ENCODE results near the gene ABCA7. TPM values are rescaled to one million over a fixed set of nuclear protein-coding genes. Genes with fewer than 3 reads are reported as not detected.

ABCA7 gene
- total and polyA plus RNA-seq, 2 of the 13 experiments (the other 11 are each of a cell fraction or from before 2014, with no cell fraction given): 4.4 to 32.4 TPM

DNA sequence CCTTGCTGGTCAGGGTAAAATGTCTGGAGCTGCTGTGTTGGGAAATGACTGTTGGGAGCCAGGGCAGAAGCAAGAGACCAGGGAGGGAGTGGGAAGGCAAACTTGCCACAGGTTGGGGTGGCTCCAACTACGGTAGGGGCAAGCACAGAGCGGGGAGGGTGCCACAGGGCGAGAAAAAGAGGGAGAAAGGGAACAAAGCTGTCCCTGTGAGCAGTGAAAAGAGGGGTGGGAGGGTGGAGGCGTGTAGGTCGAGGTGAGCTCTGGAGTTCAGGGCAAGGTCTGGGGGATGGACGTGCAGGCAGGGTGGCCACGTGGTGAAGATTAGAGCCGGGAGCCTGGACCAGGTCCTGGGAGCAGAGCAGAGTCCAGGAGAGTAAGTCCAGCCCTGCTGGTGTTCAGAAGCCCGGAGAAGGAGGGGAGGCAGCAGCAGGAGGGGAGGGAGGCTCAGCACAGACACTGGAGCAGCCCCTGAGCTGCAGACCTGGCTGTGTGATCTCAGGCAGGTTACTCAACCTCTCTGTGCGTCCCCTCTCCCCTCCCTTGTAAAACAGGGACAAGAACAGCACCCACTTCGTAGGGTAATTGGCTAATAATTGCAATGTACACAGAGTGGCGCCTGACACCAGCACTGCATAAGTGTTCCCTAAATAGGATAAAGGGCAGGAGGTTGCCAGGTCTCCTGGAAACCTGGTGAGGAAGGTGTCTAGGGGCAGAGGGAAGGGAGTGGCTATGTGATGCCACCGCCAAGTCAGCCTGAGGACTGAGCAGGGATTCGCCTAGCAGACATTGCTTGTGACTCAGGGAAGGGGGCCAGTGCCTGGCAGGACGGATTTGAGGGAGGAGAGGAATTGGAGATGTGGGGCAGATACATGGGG, 58.5 kb downstream of the ABCA7 start (continued):
- TF ChIP-seq, protein P1, sequence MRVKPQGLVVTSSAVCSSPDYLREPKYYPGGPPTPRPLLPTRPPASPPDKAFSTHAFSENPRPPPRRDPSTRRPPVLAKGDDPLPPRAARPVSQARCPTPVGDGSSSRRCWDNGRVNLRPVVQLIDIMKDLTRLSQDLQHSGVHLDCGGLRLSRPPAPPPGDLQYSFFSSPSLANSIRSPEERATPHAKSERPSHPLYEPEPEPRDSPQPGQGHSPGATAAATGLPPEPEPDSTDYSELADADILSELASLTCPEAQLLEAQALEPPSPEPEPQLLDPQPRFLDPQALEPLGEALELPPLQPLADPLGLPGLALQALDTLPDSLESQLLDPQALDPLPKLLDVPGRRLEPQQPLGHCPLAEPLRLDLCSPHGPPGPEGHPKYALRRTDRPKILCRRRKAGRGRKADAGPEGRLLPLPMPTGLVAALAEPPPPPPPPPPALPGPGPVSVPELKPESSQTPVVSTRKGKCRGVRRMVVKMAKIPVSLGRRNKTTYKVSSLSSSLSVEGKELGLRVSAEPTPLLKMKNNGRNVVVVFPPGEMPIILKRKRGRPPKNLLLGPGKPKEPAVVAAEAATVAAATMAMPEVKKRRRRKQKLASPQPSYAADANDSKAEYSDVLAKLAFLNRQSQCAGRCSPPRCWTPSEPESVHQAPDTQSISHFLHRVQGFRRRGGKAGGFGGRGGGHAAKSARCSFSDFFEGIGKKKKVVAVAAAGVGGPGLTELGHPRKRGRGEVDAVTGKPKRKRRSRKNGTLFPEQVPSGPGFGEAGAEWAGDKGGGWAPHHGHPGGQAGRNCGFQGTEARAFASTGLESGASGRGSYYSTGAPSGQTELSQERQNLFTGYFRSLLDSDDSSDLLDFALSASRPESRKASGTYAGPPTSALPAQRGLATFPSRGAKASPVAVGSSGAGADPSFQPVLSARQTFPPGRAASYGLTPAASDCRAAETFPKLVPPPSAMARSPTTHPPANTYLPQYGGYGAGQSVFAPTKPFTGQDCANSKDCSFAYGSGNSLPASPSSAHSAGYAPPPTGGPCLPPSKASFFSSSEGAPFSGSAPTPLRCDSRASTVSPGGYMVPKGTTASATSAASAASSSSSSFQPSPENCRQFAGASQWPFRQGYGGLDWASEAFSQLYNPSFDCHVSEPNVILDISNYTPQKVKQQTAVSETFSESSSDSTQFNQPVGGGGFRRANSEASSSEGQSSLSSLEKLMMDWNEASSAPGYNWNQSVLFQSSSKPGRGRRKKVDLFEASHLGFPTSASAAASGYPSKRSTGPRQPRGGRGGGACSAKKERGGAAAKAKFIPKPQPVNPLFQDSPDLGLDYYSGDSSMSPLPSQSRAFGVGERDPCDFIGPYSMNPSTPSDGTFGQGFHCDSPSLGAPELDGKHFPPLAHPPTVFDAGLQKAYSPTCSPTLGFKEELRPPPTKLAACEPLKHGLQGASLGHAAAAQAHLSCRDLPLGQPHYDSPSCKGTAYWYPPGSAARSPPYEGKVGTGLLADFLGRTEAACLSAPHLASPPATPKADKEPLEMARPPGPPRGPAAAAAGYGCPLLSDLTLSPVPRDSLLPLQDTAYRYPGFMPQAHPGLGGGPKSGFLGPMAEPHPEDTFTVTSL (CRISPR knock-in tag; IDR thresholded peaks at IDR 0.05; ENCODE audit: borderline replicate concordance): 0 out of 2 replicates have a peak, but pooled peaks have one; percentile 59
- peak; percentile 89 for TF ChIP-seq SMYD3 (CRISPR knock-in tag; IDR thresholded peaks at IDR 0.05)
- peak; percentile 88; the same call in 1 of the 2 replicates for TF ChIP-seq ZNF589 (CRISPR knock-in tag; conservative IDR thresholded peaks at IDR 0.05)
- TF ChIP-seq PCBP1 (IDR thresholded peaks at IDR 0.05; ENCODE audit: borderline replicate concordance, low read depth, low read length): 0 out of 2 replicates have a peak, but pooled peaks have one; percentile 43
- TF ChIP-seq SYNCRIP (IDR thresholded peaks at IDR 0.05; ENCODE audit: insufficient read depth, low read depth, low read length): no peak
- TF ChIP-seq PLRG1 (conservative IDR thresholded peaks at IDR 0.05): no peak
- TF ChIP-seq EED (CRISPR knock-in tag; IDR thresholded peaks at IDR 0.05): no peak; the same call in 1 of the 2 replicates
- TF ChIP-seq, protein P2, sequence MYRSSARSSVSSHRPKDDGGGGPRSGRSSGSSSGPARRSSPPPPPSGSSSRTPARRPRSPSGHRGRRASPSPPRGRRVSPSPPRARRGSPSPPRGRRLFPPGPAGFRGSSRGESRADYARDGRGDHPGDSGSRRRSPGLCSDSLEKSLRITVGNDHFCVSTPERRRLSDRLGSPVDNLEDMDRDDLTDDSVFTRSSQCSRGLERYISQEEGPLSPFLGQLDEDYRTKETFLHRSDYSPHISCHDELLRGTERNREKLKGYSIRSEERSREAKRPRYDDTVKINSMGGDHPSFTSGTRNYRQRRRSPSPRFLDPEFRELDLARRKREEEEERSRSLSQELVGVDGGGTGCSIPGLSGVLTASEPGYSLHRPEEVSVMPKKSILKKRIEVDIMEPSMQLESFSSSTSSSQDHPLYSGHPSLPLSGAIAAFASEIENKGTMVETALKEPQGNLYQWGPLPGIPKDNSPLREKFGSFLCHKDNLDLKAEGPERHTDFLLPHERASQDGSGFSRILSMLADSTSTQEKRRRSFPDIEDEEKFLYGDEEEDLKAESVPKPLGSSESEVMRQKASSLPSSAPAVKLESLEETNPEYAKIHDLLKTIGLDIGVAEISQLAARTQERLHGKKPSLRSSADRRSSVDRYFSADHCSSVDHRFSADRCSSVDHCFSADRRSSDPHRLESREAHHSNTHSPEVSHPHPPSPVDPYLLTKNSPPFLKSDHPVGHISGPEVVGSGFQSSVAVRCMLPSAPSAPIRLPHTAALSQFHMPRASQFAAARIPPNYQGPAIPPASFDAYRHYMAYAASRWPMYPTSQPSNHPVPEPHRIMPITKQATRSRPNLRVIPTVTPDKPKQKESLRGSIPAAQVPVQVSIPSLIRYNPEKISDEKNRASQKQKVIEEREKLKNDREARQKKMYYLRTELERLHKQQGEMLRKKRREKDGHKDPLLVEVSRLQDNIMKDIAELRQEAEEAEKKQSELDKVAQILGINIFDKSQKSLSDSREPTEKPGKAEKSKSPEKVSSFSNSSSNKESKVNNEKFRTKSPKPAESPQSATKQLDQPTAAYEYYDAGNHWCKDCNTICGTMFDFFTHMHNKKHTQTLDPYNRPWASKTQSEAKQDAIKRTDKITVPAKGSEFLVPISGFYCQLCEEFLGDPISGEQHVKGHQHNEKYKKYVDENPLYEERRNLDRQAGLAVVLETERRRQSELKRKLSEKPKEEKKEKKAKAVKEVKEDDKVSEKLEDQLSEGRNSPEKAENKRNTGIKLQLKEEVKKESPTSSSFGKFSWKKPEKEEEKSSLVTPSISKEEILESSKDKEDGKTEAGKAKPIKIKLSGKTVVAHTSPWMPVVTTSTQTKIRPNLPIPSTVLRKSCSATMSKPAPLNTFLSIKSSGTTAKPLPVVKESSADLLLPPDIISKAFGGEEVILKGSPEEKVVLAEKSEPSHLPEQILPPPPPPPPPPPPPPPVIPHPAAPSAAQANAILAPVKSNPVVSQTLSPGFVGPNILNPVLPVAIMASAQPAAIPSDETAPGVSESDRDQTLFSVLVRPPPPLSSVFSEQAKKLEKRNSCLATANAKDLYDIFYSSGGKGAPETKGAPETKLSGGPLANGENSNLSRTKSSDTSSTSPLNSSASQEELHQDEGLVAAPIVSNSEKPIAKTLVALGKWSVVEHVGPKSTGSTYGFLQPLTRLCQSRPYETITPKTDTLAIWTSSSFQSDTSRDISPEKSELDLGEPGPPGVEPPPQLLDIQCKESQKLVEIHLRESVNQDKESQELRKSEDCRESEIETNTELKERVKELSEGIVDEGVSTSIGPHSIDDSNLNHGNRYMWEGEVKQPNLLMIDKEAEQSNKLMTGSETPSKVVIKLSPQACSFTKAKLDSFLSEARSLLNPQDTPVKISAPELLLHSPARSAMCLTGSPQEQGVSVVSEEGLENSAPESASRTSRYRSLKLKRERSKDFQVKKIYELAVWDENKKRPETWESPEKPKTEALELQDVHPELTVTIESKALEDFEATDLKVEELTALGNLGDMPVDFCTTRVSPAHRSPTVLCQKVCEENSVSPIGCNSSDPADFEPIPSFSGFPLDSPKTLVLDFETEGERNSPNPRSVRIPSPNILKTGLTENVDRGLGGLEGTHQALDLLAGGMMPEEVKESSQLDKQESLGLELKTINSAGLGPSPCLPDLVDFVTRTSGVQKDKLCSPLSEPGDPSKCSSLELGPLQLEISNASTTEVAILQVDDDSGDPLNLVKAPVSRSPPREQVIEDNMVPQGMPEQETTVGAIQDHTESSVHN (CRISPR knock-in tag; IDR thresholded peaks at IDR 0.05): no peak
- TF ChIP-seq BRCA1 (CRISPR knock-in tag; IDR thresholded peaks at IDR 0.05): no peak
- TF ChIP-seq, protein P3, sequence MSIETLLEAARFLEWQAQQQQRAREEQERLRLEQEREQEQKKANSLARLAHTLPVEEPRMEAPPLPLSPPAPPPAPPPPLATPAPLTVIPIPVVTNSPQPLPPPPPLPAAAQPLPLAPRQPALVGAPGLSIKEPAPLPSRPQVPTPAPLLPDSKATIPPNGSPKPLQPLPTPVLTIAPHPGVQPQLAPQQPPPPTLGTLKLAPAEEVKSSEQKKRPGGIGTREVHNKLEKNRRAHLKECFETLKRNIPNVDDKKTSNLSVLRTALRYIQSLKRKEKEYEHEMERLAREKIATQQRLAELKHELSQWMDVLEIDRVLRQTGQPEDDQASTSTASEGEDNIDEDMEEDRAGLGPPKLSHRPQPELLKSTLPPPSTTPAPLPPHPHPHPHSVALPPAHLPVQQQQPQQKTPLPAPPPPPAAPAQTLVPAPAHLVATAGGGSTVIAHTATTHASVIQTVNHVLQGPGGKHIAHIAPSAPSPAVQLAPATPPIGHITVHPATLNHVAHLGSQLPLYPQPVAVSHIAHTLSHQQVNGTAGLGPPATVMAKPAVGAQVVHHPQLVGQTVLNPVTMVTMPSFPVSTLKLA (IDR thresholded peaks at IDR 0.05): peak; percentile 90
- TF ChIP-seq POLR2G (IDR thresholded peaks at IDR 0.05; ENCODE audit: low read depth, low read length): no peak; the same call in 1 of the 2 replicates
- TF ChIP-seq KAT8 (CRISPR knock-in tag; IDR thresholded peaks at IDR 0.05): no peak
- peak; percentile 12; the same call in 1 of the 2 replicates for TF ChIP-seq ZBTB7B (CRISPR knock-in tag; IDR thresholded peaks at IDR 0.05)

All from HepG2 (cell line).